HEK293 (cell line): ENCODE measurements around the gene RGS19.

ENCODE experiments used
- IKZF3 ChIP-seq: fragments of 450-650 bp; IDR thresholded peaks from 2 replicates; pipeline ENCODE4 v1.5.0; 2018; ENCODE audit warnings: missing biosample characterization, mild to moderate bottlenecking, missing genetic modification characterization, moderate library complexity
- INSM2 ChIP-seq: fragments of 450-650 bp; formaldehyde crosslinking; IDR thresholded peaks from 2 replicates; pipeline ENCODE4 v1.5.1; 2016; ENCODE audit warnings: missing biosample characterization, missing genetic modification characterization
- KLF10 ChIP-seq: fragments of 450-650 bp; IDR thresholded peaks from 2 replicates; pipeline ENCODE4 v1.5.1; 2018; ENCODE audit warnings: missing biosample characterization, mild to moderate bottlenecking, missing genetic modification characterization
- OSR2 ChIP-seq: fragments of 450-650 bp; formaldehyde crosslinking; IDR thresholded peaks from 2 replicates; pipeline ENCODE4 v1.5.1; 2016; ENCODE audit warnings: missing biosample characterization, missing genetic modification characterization
- RBAK ChIP-seq: fragments of 450-650 bp; formaldehyde crosslinking; IDR thresholded peaks from 2 replicates; pipeline ENCODE4 v1.5.1; 2016; ENCODE audit warnings: missing biosample characterization, missing genetic modification characterization
- SALL2 ChIP-seq: fragments of 450-650 bp; formaldehyde crosslinking; IDR thresholded peaks from 2 replicates; pipeline ENCODE4 v1.5.0; 2017; ENCODE audit warnings: missing biosample characterization, mild to moderate bottlenecking, missing genetic modification characterization, borderline replicate concordance
- SP2 ChIP-seq: fragments of 450-650 bp; formaldehyde crosslinking; IDR thresholded peaks from 2 replicates; pipeline ENCODE4 v1.5.1; 2016; ENCODE audit warnings: missing biosample characterization, missing genetic modification characterization
- SP7 ChIP-seq: fragments of 450-650 bp; formaldehyde crosslinking; IDR thresholded peaks from 2 replicates; pipeline ENCODE4 v1.5.1; 2016; ENCODE audit warnings: missing biosample characterization, missing genetic modification characterization
- ZBTB6 ChIP-seq: fragments of 450-650 bp; formaldehyde crosslinking; IDR thresholded peaks from 2 replicates; pipeline ENCODE4 v1.5.1; 2017; ENCODE audit warnings: missing biosample characterization, missing genetic modification characterization
- ZBTB8A ChIP-seq: fragments of 450-650 bp; formaldehyde crosslinking; IDR thresholded peaks from 2 replicates; pipeline ENCODE4 v1.5.1; 2016; ENCODE audit warnings: missing biosample characterization, missing genetic modification characterization
- ZFP41 ChIP-seq: fragments of 450-650 bp; formaldehyde crosslinking; IDR thresholded peaks from 2 replicates; pipeline ENCODE4 v1.5.1; 2016; ENCODE audit warnings: missing biosample characterization, missing genetic modification characterization, borderline replicate concordance
- ZNF112 ChIP-seq: fragments of 450-650 bp; formaldehyde crosslinking; IDR thresholded peaks from 2 replicates; pipeline ENCODE4 v1.5.0; 2017; ENCODE audit warnings: missing biosample characterization, missing genetic modification characterization
- ZNF114 ChIP-seq: fragments of 450-650 bp; formaldehyde crosslinking; IDR thresholded peaks from 2 replicates; pipeline ENCODE4 v1.5.0; 2017; ENCODE audit warnings: missing biosample characterization, missing genetic modification characterization
- ZNF19 ChIP-seq: fragments of 450-650 bp; formaldehyde crosslinking; IDR thresholded peaks from 2 replicates; pipeline ENCODE4; 2016; ENCODE audit warnings: missing biosample characterization, missing genetic modification characterization, low read depth
- ZNF23 ChIP-seq: fragments of 450-650 bp; formaldehyde crosslinking; IDR thresholded peaks from 2 replicates; pipeline ENCODE4 v1.5.1; 2016; ENCODE audit warnings: missing biosample characterization, missing genetic modification characterization, borderline replicate concordance
- ZNF362 ChIP-seq: fragments of 450-650 bp; formaldehyde crosslinking; IDR thresholded peaks from 2 replicates; pipeline ENCODE4 v1.5.1; 2016; ENCODE audit warnings: missing biosample characterization, missing genetic modification characterization
- ZNF501 ChIP-seq: fragments of 450-650 bp; formaldehyde crosslinking; IDR thresholded peaks from 2 replicates; pipeline ENCODE4 v1.5.1; 2016; ENCODE audit warnings: missing biosample characterization, missing genetic modification characterization
- ZNF514 ChIP-seq: fragments of 450-650 bp; formaldehyde crosslinking; IDR thresholded peaks from 2 replicates; pipeline ENCODE4 v1.5.1; 2016; ENCODE audit warnings: missing biosample characterization, missing genetic modification characterization
- ZNF530 ChIP-seq: fragments of 450-650 bp; formaldehyde crosslinking; IDR thresholded peaks from 2 replicates; pipeline ENCODE4 v1.5.1; 2016; ENCODE audit warnings: low read depth, missing biosample characterization, missing genetic modification characterization
- ZNF660 ChIP-seq: fragments of 450-650 bp; IDR thresholded peaks from 2 replicates; pipeline ENCODE4 v1.5.1; 2018; ENCODE audit warnings: missing biosample characterization, mild to moderate bottlenecking, missing genetic modification characterization
- ZNF670 ChIP-seq: fragments of 450-650 bp; formaldehyde crosslinking; IDR thresholded peaks from 2 replicates; pipeline ENCODE4 v1.5.1; 2016; ENCODE audit warnings: missing biosample characterization, missing genetic modification characterization, low read depth
- ZNF677 ChIP-seq: fragments of 450-650 bp; IDR thresholded peaks from 2 replicates; pipeline ENCODE4 v1.5.0; 2018; ENCODE audit warnings: missing biosample characterization, mild to moderate bottlenecking, missing genetic modification characterization, moderate library complexity
- ZNF704 ChIP-seq: fragments of 450-650 bp; formaldehyde crosslinking; IDR thresholded peaks from 2 replicates; pipeline ENCODE4 v1.5.1; 2016; ENCODE audit warnings: missing biosample characterization, missing genetic modification characterization
- ZNF830 ChIP-seq: fragments of 450-650 bp; IDR thresholded peaks from 2 replicates; pipeline ENCODE4 v1.5.0; 2018; ENCODE audit warnings: missing biosample characterization, missing genetic modification characterization, low read depth, mild to moderate bottlenecking, moderate library complexity
- ZSCAN23 ChIP-seq: fragments of 450-650 bp; formaldehyde crosslinking; IDR thresholded peaks from 2 replicates; pipeline ENCODE4 v1.5.1; 2016; ENCODE audit warnings: missing biosample characterization, missing genetic modification characterization
- TF ChIP-seq, protein P1 (sequence below): fragments of 450-650 bp; formaldehyde crosslinking; IDR thresholded peaks from 2 replicates; pipeline ENCODE4 v1.5.1; 2016; ENCODE audit warnings: missing biosample characterization, missing genetic modification characterization
- TF ChIP-seq, protein P2 (sequence below): fragments of 450-650 bp; formaldehyde crosslinking; conservative IDR thresholded peaks from 2 replicates; pipeline ENCODE4 v1.5.1; 2016; ENCODE audit warnings: low read depth, missing biosample characterization, missing genetic modification characterization

Gene RGS19

GRCh38 chr20:64030371-64031134 lies 48.8 kb downstream of the RGS19 start (continued):
- TF ChIP-seq SP2 (tag by site-specific recombination): no peak
- peak; percentile 74 for TF ChIP-seq KLF10 (tag by site-specific recombination)
- TF ChIP-seq ZNF114: no peak
- no peak for TF ChIP-seq ZNF362 (tag by site-specific recombination)
- no peak for TF ChIP-seq ZNF530 (tag by site-specific recombination)
- TF ChIP-seq ZNF501: no peak
- no peak for TF ChIP-seq SALL2 (tag by site-specific recombination)
- TF ChIP-seq ZSCAN23 (tag by site-specific recombination): peak; percentile 92; the same call in 1 of the 2 replicates
- peak; percentile 71 for TF ChIP-seq INSM2 (tag by site-specific recombination)
- TF ChIP-seq ZFP41 (tag by site-specific recombination): no peak
- TF ChIP-seq, protein P1, sequence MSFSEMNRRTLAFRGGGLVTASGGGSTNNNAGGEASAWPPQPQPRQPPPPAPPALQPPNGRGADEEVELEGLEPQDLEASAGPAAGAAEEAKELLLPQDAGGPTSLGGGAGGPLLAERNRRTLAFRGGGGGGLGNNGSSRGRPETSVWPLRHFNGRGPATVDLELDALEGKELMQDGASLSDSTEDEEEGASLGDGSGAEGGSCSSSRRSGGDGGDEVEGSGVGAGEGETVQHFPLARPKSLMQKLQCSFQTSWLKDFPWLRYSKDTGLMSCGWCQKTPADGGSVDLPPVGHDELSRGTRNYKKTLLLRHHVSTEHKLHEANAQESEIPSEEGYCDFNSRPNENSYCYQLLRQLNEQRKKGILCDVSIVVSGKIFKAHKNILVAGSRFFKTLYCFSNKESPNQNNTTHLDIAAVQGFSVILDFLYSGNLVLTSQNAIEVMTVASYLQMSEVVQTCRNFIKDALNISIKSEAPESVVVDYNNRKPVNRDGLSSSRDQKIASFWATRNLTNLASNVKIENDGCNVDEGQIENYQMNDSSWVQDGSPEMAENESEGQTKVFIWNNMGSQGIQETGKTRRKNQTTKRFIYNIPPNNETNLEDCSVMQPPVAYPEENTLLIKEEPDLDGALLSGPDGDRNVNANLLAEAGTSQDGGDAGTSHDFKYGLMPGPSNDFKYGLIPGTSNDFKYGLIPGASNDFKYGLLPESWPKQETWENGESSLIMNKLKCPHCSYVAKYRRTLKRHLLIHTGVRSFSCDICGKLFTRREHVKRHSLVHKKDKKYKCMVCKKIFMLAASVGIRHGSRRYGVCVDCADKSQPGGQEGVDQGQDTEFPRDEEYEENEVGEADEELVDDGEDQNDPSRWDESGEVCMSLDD (tag by site-specific recombination): no peak
- TF ChIP-seq ZNF23 (tag by site-specific recombination): no peak
- TF ChIP-seq ZNF704 (tag by site-specific recombination): no peak
- TF ChIP-seq ZNF670 (tag by site-specific recombination): no peak
- TF ChIP-seq, protein P2, sequence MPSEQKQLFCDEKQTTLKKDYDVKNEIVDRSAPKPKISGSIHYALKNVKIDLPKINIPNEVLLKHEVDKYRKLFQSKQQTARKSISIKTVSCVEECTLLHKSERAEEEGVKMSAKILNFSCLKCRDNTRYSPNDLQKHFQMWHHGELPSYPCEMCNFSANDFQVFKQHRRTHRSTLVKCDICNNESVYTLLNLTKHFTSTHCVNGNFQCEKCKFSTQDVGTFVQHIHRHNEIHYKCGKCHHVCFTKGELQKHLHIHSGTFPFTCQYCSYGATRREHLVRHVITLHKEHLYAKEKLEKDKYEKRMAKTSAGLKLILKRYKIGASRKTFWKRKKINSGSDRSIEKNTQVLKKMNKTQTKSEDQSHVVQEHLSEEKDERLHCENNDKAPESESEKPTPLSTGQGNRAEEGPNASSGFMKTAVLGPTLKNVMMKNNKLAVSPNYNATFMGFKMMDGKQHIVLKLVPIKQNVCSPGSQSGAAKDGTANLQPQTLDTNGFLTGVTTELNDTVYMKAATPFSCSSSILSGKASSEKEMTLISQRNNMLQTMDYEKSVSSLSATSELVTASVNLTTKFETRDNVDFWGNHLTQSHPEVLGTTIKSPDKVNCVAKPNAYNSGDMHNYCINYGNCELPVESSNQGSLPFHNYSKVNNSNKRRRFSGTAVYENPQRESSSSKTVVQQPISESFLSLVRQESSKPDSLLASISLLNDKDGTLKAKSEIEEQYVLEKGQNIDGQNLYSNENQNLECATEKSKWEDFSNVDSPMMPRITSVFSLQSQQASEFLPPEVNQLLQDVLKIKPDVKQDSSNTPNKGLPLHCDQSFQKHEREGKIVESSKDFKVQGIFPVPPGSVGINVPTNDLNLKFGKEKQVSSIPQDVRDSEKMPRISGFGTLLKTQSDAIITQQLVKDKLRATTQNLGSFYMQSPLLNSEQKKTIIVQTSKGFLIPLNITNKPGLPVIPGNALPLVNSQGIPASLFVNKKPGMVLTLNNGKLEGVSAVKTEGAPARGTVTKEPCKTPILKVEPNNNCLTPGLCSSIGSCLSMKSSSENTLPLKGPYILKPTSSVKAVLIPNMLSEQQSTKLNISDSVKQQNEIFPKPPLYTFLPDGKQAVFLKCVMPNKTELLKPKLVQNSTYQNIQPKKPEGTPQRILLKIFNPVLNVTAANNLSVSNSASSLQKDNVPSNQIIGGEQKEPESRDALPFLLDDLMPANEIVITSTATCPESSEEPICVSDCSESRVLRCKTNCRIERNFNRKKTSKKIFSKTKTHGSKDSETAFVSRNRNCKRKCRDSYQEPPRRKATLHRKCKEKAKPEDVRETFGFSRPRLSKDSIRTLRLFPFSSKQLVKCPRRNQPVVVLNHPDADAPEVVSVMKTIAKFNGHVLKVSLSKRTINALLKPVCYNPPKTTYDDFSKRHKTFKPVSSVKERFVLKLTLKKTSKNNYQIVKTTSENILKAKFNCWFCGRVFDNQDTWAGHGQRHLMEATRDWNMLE (tag by site-specific recombination): no peak
- TF ChIP-seq ZNF514 (tag by site-specific recombination): no peak
- peak; percentile 99 for TF ChIP-seq OSR2 (tag by site-specific recombination)
- peak; percentile 58 for TF ChIP-seq IKZF3 (tag by site-specific recombination)
- no peak for TF ChIP-seq ZNF660 (tag by site-specific recombination)
- TF ChIP-seq RBAK (tag by site-specific recombination): no peak
- no peak for TF ChIP-seq ZNF830 (tag by site-specific recombination)
- TF ChIP-seq ZNF112 (tag by site-specific recombination): no peak
- TF ChIP-seq ZBTB8A (tag by site-specific recombination): peak; percentile 68
- TF ChIP-seq ZNF677 (tag by site-specific recombination): no peak
- TF ChIP-seq ZBTB6 (tag by site-specific recombination): no peak
- TF ChIP-seq ZNF19 (tag by site-specific recombination): 0 out of 2 replicates have a peak, but pooled peaks have one; percentile 13
- TF ChIP-seq SP7 (tag by site-specific recombination): peak; percentile 96
